DMS79 (cell line): ENCODE results near the gene PECR.
"Not testable (repeated sequence)": the region's sequence is repeated elsewhere in the genome, so short reads cannot be mapped to it uniquely, and the experiment has no call there.

Source experiments
- DNase-seq: peaks from one replicate; lab custom pipeline; 2025; lab: John Stamatoyannopoulos, UW

PECR gene

GRCh38 chr2:216104691-216105090, 23.1 kb upstream of the PECR start:
- DNase-seq: no peak

- no peak for DNase-seq
Observed at GRCh38 chr2:216103213-216103612, 21.6 kb upstream of the PECR start.

GRCh38 chr2:216101109-216101508, 19.5 kb upstream of the PECR start:
- no peak for DNase-seq

- DNase-seq: no peak
Observed at GRCh38 chr2:216098421-216099334, 17.1 kb upstream of the PECR start.

- no peak for DNase-seq
Observed at GRCh38 chr2:216094701-216095100, 13.1 kb upstream of the PECR start.

GRCh38 chr2:216092646-216093045, 11.0 kb upstream of the PECR start:
- no peak for DNase-seq

- DNase-seq: no peak
Observed at GRCh38 chr2:216090369-216090786, 8.8 kb upstream of the PECR start.

GRCh38 chr2:216086207-216086893, 4.7 kb upstream of the PECR start:
- no peak for DNase-seq

GRCh38 chr2:216084547-216084946, 2.9 kb upstream of the PECR start:
- DNase-seq: peak; percentile 50

- DNase-seq: peak; percentile 52
Observed at GRCh38 chr2:216083464-216084281, 2.1 kb upstream of the PECR start.

- peak; percentile 16 for DNase-seq
Observed at GRCh38 chr2:216082805-216083204, 1.2 kb upstream of the PECR start.

GRCh38 chr2:216082117-216082711, 605 bp upstream of the PECR start:
- DNase-seq: peak; percentile 21

GRCh38 chr2:216081012-216081411, 597 bp downstream of the PECR start:
- no peak for DNase-seq

- not testable (repeated sequence) for DNase-seq
Observed at GRCh38 chr2:216080048-216080447, 1.6 kb downstream of the PECR start.

- DNase-seq: no peak
Observed at GRCh38 chr2:216078776-216079175, 2.8 kb downstream of the PECR start.

GRCh38 chr2:216075510-216076485, 5.8 kb downstream of the PECR start:
- no peak for DNase-seq

- no peak for DNase-seq
Observed at GRCh38 chr2:216074794-216075193, 6.8 kb downstream of the PECR start.

- DNase-seq: no peak
Observed at GRCh38 chr2:216074380-216074779, 7.2 kb downstream of the PECR start.

GRCh38 chr2:216073773-216074172, 7.8 kb downstream of the PECR start:
- no peak for DNase-seq

- no peak for DNase-seq
Observed at GRCh38 chr2:216072473-216072872, 9.1 kb downstream of the PECR start.
